ENCODE measurements around the gene ACOT4.

Gene ACOT4

DNA sequence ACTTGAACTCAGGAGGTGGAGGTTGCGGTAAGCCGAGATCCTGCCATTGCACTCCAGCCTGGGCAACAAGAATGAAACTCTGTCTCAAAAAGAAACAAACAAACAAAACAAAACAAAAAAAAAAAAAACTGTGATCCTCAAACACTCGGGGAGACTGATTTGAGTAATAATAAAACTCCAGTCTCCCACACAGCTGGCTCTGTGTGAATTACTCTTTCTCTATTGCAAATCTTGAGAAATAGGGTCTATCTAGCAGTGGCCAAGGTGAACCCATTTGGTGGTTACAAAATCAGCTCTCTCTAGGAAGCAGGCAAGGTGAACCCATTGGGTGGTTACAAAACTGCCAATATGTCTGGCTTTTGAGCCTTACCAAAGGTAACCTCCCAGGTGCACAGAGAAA lies 14.6 kb downstream of the ACOT4 start:
- no peaks in the 10 kb centered on the region for H3K27me3 Mint-ChIP-seq (ENCODE audit: low read depth)
- no peak overlapping the region for H3K4me3 Mint-ChIP-seq
- H3K27ac Mint-ChIP-seq: no peak overlapping the region
- peaks cover 3% of the 10 kb centered on the region for H3K9me3 Mint-ChIP-seq
- no peaks in the 10 kb centered on the region for H3K36me3 Mint-ChIP-seq (ENCODE audit: low read depth)
- H3K4me1 Mint-ChIP-seq (ENCODE audit: low read depth): peaks cover 2% of the 10 kb centered on the region

DNA sequence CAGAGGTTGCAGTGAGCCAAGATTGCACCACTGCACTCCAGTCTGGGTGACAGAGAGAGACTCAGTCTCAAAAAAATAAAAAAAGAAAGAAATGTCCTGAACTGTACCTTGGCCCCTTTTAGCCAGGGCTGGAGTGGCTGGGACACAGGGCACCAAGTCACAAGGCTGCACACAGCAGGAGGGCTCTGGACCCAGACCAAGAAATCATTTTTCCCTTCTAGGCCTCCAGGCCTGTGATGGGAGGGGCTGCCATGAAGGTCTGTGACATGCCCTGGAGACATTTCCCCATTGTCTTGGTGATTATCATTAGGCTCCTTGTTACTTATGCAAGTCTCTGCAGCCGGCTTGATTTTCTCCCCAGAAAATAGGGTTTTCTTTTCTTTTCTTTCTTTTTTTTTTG lies 15.6 kb downstream of the ACOT4 start:
- Mint-ChIP-seq H3K27ac (no peak overlapping the region), H3K4me1 (ENCODE audit: low read depth) (peaks cover 2% of the 10 kb centered on the region), H3K27me3 (ENCODE audit: low read depth) (no peaks in the 10 kb centered on the region), H3K9me3 (peaks cover 4% of the 10 kb centered on the region), H3K4me3 (no peak overlapping the region), H3K36me3 (ENCODE audit: low read depth) (no peaks in the 10 kb centered on the region)

DNA sequence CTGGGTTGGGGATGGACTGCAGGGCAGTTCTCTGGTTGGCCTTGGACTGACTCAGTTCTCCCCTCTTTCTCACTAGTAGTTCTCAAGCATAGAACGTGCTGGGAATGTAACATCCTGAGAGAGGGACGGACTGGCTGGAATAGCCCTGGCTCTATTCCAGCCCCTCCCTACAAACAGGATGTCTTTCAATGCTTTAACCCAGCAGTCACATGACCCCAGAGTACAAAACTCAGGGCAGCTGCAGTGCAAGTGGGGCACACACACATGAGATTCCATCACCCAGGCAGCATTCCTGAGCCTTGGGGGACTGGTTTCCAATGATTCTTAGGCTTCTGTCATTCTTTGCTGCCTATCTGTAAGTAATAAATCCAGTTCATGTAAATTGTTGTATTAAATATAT lies 19.0 kb downstream of the ACOT4 start:
- H3K4me1 Mint-ChIP-seq (ENCODE audit: low read depth): peaks cover 3% of the 10 kb centered on the region
- H3K27ac Mint-ChIP-seq: no peak overlapping the region
- H3K27me3 Mint-ChIP-seq (ENCODE audit: low read depth): peaks cover 5% of the 10 kb centered on the region
- H3K4me3 Mint-ChIP-seq: no peak overlapping the region
- no peaks in the 10 kb centered on the region for H3K36me3 Mint-ChIP-seq (ENCODE audit: low read depth)
- H3K9me3 Mint-ChIP-seq: peaks cover 4% of the 10 kb centered on the region

GRCh38 chr14:73612339-73613045 lies 20.8 kb downstream of the ACOT4 start, which contains the start of gene ACOT6:
Gene ACOT6 (plus strand): TSS chr14:73612517. CDS start chr14:73612572, 55 bp downstream.
- peak within 1 kb of the TSS; percentile 55 for H3K27ac Mint-ChIP-seq
- peaks cover 5% of the 10 kb centered on the region for H3K27me3 Mint-ChIP-seq (ENCODE audit: low read depth)
- H3K4me3 Mint-ChIP-seq: peak within 1 kb of the TSS; percentile 82
- H3K36me3 Mint-ChIP-seq (ENCODE audit: low read depth): no peaks in the 10 kb centered on the region
- H3K9me3 Mint-ChIP-seq: peaks cover 4% of the 10 kb centered on the region
- H3K4me1 Mint-ChIP-seq (ENCODE audit: low read depth): peaks cover 1% of the 10 kb centered on the region

GRCh38 chr14:73613046-73613383 lies 21.3 kb downstream of the ACOT4 start:
- H3K4me1 Mint-ChIP-seq (ENCODE audit: low read depth): peaks cover 1% of the 10 kb centered on the region
- H3K36me3 Mint-ChIP-seq (ENCODE audit: low read depth): no peaks in the 10 kb centered on the region
- peak overlapping the region; percentile 82 for H3K4me3 Mint-ChIP-seq
- H3K27me3 Mint-ChIP-seq (ENCODE audit: low read depth): peaks cover 5% of the 10 kb centered on the region
- peak overlapping the region; percentile 55 for H3K27ac Mint-ChIP-seq
- H3K9me3 Mint-ChIP-seq: peaks cover 4% of the 10 kb centered on the region

GRCh38 chr14:73613419-73613963 lies 21.8 kb downstream of the ACOT4 start:
- Mint-ChIP-seq H3K36me3 (ENCODE audit: low read depth) (no peaks in the 10 kb centered on the region), H3K27me3 (ENCODE audit: low read depth) (peaks cover 5% of the 10 kb centered on the region), H3K9me3 (peaks cover 4% of the 10 kb centered on the region), H3K4me1 (ENCODE audit: low read depth) (peaks cover 1% of the 10 kb centered on the region), H3K27ac (no peak overlapping the region), H3K4me3 (peak overlapping the region; percentile 82)

- peaks cover 5% of the 10 kb centered on the region for H3K27me3 Mint-ChIP-seq (ENCODE audit: low read depth)
- peaks cover 1% of the 10 kb centered on the region for H3K4me1 Mint-ChIP-seq (ENCODE audit: low read depth)
- H3K36me3 Mint-ChIP-seq (ENCODE audit: low read depth): no peaks in the 10 kb centered on the region
- H3K4me3 Mint-ChIP-seq: no peak overlapping the region
- H3K9me3 Mint-ChIP-seq: no peaks in the 10 kb centered on the region
- H3K27ac Mint-ChIP-seq: no peak overlapping the region
Observed at GRCh38 chr14:73616831-73617230, 25.2 kb downstream of the ACOT4 start.

DNA sequence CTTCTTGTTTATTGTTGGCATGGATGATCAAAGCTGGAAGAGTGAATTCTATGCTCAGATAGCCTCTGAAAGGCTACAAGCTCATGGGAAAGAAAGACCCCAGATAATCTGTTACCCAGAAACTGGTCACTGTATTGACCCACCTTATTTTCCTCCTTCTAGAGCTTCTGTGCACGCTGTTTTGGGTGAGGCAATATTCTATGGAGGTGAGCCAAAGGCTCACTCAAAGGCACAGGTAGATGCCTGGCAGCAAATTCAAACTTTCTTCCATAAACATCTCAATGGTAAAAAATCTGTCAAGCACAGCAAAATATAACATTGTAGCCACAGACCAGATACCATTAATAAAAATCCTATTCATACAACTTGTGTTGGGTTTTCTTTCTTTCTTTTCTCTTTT lies 27.9 kb downstream of the ACOT4 start:
- H3K9me3 Mint-ChIP-seq: no peaks in the 10 kb centered on the region
- no peak overlapping the region for H3K4me3 Mint-ChIP-seq
- H3K27me3 Mint-ChIP-seq (ENCODE audit: low read depth): no peaks in the 10 kb centered on the region
- H3K36me3 Mint-ChIP-seq (ENCODE audit: low read depth): no peaks in the 10 kb centered on the region
- H3K27ac Mint-ChIP-seq: no peak overlapping the region
- H3K4me1 Mint-ChIP-seq (ENCODE audit: low read depth): no peaks in the 10 kb centered on the region

GRCh38 chr14:73620268-73620667 lies 28.6 kb downstream of the ACOT4 start:
- H3K36me3 Mint-ChIP-seq (ENCODE audit: low read depth): no peaks in the 10 kb centered on the region
- no peaks in the 10 kb centered on the region for H3K27me3 Mint-ChIP-seq (ENCODE audit: low read depth)
- no peak overlapping the region for H3K4me3 Mint-ChIP-seq
- H3K4me1 Mint-ChIP-seq (ENCODE audit: low read depth): no peaks in the 10 kb centered on the region
- no peak overlapping the region for H3K27ac Mint-ChIP-seq
- no peaks in the 10 kb centered on the region for H3K9me3 Mint-ChIP-seq

- Mint-ChIP-seq H3K27ac (no peak overlapping the region), H3K4me3 (no peak overlapping the region), H3K4me1 (ENCODE audit: low read depth) (no peaks in the 10 kb centered on the region), H3K36me3 (ENCODE audit: low read depth) (no peaks in the 10 kb centered on the region), H3K9me3 (no peaks in the 10 kb centered on the region), H3K27me3 (ENCODE audit: low read depth) (no peaks in the 10 kb centered on the region)
Observed at GRCh38 chr14:73623504-73624054, 31.9 kb downstream of the ACOT4 start.

GRCh38 chr14:73625706-73626105 lies 34.0 kb downstream of the ACOT4 start:
- Mint-ChIP-seq H3K4me3 (no peak overlapping the region), H3K4me1 (ENCODE audit: low read depth) (no peaks in the 10 kb centered on the region), H3K36me3 (ENCODE audit: low read depth) (no peaks in the 10 kb centered on the region), H3K27ac (no peak overlapping the region), H3K27me3 (ENCODE audit: low read depth) (peaks cover 10% of the 10 kb centered on the region), H3K9me3 (no peaks in the 10 kb centered on the region)

- Mint-ChIP-seq H3K4me1 (ENCODE audit: low read depth) (no peaks in the 10 kb centered on the region), H3K27me3 (ENCODE audit: low read depth) (peaks cover 16% of the 10 kb centered on the region), H3K27ac (no peak overlapping the region), H3K4me3 (no peak overlapping the region), H3K36me3 (ENCODE audit: low read depth) (no peaks in the 10 kb centered on the region), H3K9me3 (no peaks in the 10 kb centered on the region)
Observed at GRCh38 chr14:73627151-73627558, 35.5 kb downstream of the ACOT4 start.

- no peaks in the 10 kb centered on the region for H3K9me3 Mint-ChIP-seq
- H3K27me3 Mint-ChIP-seq (ENCODE audit: low read depth): peaks cover 32% of the 10 kb centered on the region
- H3K4me3 Mint-ChIP-seq: no peak overlapping the region
- no peaks in the 10 kb centered on the region for H3K36me3 Mint-ChIP-seq (ENCODE audit: low read depth)
- H3K27ac Mint-ChIP-seq: no peak overlapping the region
- peaks cover 3% of the 10 kb centered on the region for H3K4me1 Mint-ChIP-seq (ENCODE audit: low read depth)
Observed at GRCh38 chr14:73630009-73630780, 38.5 kb downstream of the ACOT4 start.

- peak overlapping the region; percentile 63 for H3K4me3 Mint-ChIP-seq
- no peaks in the 10 kb centered on the region for H3K9me3 Mint-ChIP-seq
- no peaks in the 10 kb centered on the region for H3K36me3 Mint-ChIP-seq (ENCODE audit: low read depth)
- no peak overlapping the region for H3K27ac Mint-ChIP-seq
- peaks cover 40% of the 10 kb centered on the region for H3K27me3 Mint-ChIP-seq (ENCODE audit: low read depth)
- H3K4me1 Mint-ChIP-seq (ENCODE audit: low read depth): peaks cover 3% of the 10 kb centered on the region
Observed at GRCh38 chr14:73633116-73634010, 41.7 kb downstream of the ACOT4 start.
